ENCODE measurements around the gene ADRA2C. TPM values are rescaled to one million over a fixed set of nuclear protein-coding genes. Genes with fewer than 3 reads are reported as not detected.

Gene ADRA2C
- total RNA-seq, 2 donors from 2014 or later: 16.0 to 17.3 TPM

DNA sequence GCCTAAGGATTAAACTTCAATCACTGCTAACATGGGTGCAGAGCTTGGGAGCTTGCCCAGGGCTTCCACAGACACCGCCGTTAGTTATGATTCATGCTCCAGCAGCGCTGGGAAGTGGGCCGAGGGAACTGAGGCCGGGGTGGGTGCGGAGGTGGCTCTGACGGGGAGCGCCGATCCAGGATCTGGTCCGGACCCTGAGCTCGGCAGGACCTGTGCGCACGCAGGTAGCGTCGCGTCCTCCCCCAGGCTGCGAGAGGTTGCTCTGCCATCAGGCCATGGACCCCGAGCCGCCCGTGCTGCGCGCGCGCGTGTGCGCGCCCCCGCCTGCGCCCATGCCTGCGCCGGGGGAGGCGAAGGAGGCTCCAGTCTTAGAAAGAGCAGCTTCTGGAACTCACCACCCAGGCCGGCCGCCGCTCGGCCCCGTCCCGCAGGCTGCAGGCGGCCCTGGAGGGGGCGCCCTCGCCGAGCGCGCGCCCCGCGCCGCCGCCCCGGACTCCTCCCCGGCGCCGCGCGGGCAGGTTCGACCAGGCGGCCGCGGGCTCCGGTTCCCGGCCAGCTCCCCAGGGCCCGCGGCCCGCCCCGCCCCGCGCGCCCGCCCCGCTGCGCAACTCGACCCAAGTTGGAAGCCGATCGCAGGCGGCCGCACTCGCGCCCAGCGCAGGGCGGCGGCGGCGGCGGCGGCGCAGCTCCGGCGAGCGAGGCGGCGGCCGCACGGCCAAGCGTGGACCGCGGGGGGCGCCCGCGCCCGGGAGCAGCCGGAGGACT, 732 bp upstream of the ADRA2C start:
- Mint-ChIP-seq H3K36me3 (ENCODE audit: low read depth) (no peaks in the 10 kb centered on the region), H3K9me3 (peaks cover 2% of the 10 kb centered on the region), H3K27ac (no peak overlapping the region), H3K4me3 (peak overlapping the region; percentile 42), H3K4me1 (peaks cover 5% of the 10 kb centered on the region), H3K27me3 (ENCODE audit: insufficient read depth) (peaks cover 23% of the 10 kb centered on the region)
- Histone ChIP-seq H3K36me3 (ENCODE audit: control insufficient read depth, insufficient read depth, low read length) (no peaks in the 10 kb centered on the region), H3K4me1 (ENCODE audit: control insufficient read depth, insufficient read depth, low read length) (peaks cover 12% of the 10 kb centered on the region), H3K9ac (ENCODE audit: extremely low read depth, low read length, poor library complexity, severe bottlenecking) (no peak overlapping the region), H3K27me3 (ENCODE audit: control insufficient read depth, insufficient read depth, low read length, poor library complexity, severe bottlenecking) (peaks cover 10% of the 10 kb centered on the region), H3K9me3 (ENCODE audit: control insufficient read depth, low read length) (no peaks in the 10 kb centered on the region), H3K4me3 (ENCODE audit: low read length) (peak overlapping the region; percentile 64), H3K27ac (ENCODE audit: low read depth, low read length) (no peak overlapping the region)
- TF ChIP-seq, protein P1, sequence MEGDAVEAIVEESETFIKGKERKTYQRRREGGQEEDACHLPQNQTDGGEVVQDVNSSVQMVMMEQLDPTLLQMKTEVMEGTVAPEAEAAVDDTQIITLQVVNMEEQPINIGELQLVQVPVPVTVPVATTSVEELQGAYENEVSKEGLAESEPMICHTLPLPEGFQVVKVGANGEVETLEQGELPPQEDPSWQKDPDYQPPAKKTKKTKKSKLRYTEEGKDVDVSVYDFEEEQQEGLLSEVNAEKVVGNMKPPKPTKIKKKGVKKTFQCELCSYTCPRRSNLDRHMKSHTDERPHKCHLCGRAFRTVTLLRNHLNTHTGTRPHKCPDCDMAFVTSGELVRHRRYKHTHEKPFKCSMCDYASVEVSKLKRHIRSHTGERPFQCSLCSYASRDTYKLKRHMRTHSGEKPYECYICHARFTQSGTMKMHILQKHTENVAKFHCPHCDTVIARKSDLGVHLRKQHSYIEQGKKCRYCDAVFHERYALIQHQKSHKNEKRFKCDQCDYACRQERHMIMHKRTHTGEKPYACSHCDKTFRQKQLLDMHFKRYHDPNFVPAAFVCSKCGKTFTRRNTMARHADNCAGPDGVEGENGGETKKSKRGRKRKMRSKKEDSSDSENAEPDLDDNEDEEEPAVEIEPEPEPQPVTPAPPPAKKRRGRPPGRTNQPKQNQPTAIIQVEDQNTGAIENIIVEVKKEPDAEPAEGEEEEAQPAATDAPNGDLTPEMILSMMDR (conservative IDR thresholded peaks at IDR 0.05): peak; percentile 58
- 4 to 8% methylated on average over 28 to 101 of the region's 101 CpGs for WGBS, 2 experiments (ENCODE audit: insufficient coverage in 1 of 2, insufficient read length in 1 of 2)
- DNase-seq: peak; percentile 89

DNA sequence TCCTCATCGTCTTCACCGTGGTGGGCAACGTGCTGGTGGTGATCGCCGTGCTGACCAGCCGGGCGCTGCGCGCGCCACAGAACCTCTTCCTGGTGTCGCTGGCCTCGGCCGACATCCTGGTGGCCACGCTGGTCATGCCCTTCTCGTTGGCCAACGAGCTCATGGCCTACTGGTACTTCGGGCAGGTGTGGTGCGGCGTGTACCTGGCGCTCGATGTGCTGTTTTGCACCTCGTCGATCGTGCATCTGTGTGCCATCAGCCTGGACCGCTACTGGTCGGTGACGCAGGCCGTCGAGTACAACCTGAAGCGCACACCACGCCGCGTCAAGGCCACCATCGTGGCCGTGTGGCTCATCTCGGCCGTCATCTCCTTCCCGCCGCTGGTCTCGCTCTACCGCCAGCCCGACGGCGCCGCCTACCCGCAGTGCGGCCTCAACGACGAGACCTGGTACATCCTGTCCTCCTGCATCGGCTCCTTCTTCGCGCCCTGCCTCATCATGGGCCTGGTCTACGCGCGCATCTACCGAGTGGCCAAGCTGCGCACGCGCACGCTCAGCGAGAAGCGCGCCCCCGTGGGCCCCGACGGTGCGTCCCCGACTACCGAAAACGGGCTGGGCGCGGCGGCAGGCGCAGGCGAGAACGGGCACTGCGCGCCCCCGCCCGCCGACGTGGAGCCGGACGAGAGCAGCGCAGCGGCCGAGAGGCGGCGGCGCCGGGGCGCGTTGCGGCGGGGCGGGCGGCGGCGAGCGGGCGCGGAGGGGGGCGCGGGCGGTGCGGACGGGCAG, 792 bp downstream of the ADRA2C start:
- WGBS, 2 experiments (ENCODE audit: insufficient coverage in 1 of 2, insufficient read length in 1 of 2): 14 to 19% methylated on average over 40 to 107 of the region's 107 CpGs

DNA sequence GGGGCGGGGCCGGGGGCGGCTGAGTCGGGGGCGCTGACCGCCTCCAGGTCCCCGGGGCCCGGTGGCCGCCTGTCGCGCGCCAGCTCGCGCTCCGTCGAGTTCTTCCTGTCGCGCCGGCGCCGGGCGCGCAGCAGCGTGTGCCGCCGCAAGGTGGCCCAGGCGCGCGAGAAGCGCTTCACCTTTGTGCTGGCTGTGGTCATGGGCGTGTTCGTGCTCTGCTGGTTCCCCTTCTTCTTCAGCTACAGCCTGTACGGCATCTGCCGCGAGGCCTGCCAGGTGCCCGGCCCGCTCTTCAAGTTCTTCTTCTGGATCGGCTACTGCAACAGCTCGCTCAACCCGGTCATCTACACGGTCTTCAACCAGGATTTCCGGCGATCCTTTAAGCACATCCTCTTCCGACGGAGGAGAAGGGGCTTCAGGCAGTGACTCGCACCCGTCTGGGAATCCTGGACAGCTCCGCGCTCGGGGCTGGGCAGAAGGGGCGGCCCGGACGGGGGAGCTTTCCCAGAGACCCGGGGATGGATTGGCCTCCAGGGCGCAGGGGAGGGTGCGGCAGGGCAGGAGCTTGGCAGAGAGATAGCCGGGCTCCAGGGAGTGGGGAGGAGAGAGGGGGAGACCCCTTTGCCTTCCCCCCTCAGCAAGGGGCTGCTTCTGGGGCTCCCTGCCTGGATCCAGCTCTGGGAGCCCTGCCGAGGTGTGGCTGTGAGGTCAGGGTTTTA, 1.5 kb downstream of the ADRA2C start:
- Histone ChIP-seq H3K4me3 (ENCODE audit: low read length) (no peak overlapping the region), H3K9ac (ENCODE audit: extremely low read depth, low read length, poor library complexity, severe bottlenecking) (no peak overlapping the region), H3K4me1 (ENCODE audit: control insufficient read depth, insufficient read depth, low read length) (peaks cover 16% of the 10 kb centered on the region), H3K36me3 (ENCODE audit: control insufficient read depth, insufficient read depth, low read length) (no peaks in the 10 kb centered on the region), H3K27me3 (ENCODE audit: control insufficient read depth, insufficient read depth, low read length, poor library complexity, severe bottlenecking) (peaks cover 10% of the 10 kb centered on the region), H3K27ac (ENCODE audit: low read depth, low read length) (no peak overlapping the region), H3K9me3 (ENCODE audit: control insufficient read depth, low read length) (no peaks in the 10 kb centered on the region)
- H3K27me3 Mint-ChIP-seq (ENCODE audit: insufficient read depth): peaks cover 23% of the 10 kb centered on the region
- H3K36me3 Mint-ChIP-seq (ENCODE audit: low read depth): no peaks in the 10 kb centered on the region
- peaks cover 15% of the 10 kb centered on the region for H3K4me1 Mint-ChIP-seq
- TF ChIP-seq, protein P1 (conservative IDR thresholded peaks at IDR 0.05): peak; percentile 62
- no peak overlapping the region for H3K27ac Mint-ChIP-seq
- WGBS, 2 experiments (ENCODE audit: insufficient coverage in 1 of 2, insufficient read length in 1 of 2): 35 to 36% methylated on average over 30 to 58 of the region's 58 CpGs
- H3K4me3 Mint-ChIP-seq: peak overlapping the region; percentile 74
- peak; percentile 85 for DNase-seq
- peaks cover 2% of the 10 kb centered on the region for H3K9me3 Mint-ChIP-seq

More for the DNA sequence above, 792 bp downstream of the ADRA2C start:
- no peaks in the 10 kb centered on the region for H3K36me3 ChIP-seq (ENCODE audit: control insufficient read depth, insufficient read depth, low read length)
- peak overlapping the region; percentile 69 for H3K4me3 ChIP-seq (ENCODE audit: low read length)
- no peak overlapping the region for H3K27ac ChIP-seq (ENCODE audit: low read depth, low read length)
- Mint-ChIP-seq H3K4me3 (peak overlapping the region; percentile 74), H3K27me3 (ENCODE audit: insufficient read depth) (peaks cover 23% of the 10 kb centered on the region), H3K27ac (peak overlapping the region; percentile 79), H3K9me3 (peaks cover 2% of the 10 kb centered on the region), H3K4me1 (peaks cover 15% of the 10 kb centered on the region), H3K36me3 (ENCODE audit: low read depth) (no peaks in the 10 kb centered on the region)
- TF ChIP-seq, protein P1 (conservative IDR thresholded peaks at IDR 0.05): peak; percentile 42
- peak; percentile 92 for DNase-seq
- no peaks in the 10 kb centered on the region for H3K9me3 ChIP-seq (ENCODE audit: control insufficient read depth, low read length)
- H3K27me3 ChIP-seq (ENCODE audit: control insufficient read depth, insufficient read depth, low read length, poor library complexity, severe bottlenecking): peaks cover 10% of the 10 kb centered on the region
- no peak overlapping the region for H3K9ac ChIP-seq (ENCODE audit: extremely low read depth, low read length, poor library complexity, severe bottlenecking)
- H3K4me1 ChIP-seq (ENCODE audit: control insufficient read depth, insufficient read depth, low read length): peaks cover 16% of the 10 kb centered on the region

Data from endodermal cell (in vitro differentiated cells).